Smooth muscle cell (in vitro differentiated cells): ENCODE measurements around the gene COL23A1. TPM values are rescaled to one million over a fixed set of nuclear protein-coding genes. Genes with fewer than 3 reads are reported as not detected.

Experiments used
- DNase-seq: peaks from one replicate; lab custom pipeline; 2025; ENCODE audit not compliant: unreplicated experiment; lab: John Stamatoyannopoulos, UW
- H2AFZ ChIP-seq: fragments of 200-600 bp; sonication (generic); 2 replicates; pipeline ENCODE4 v1.6.0; 2016; ENCODE audit warnings: antibody characterized with exemption, low read depth, mild to moderate bottlenecking
- H3F3A ChIP-seq: fragments of 200-600 bp; sonication (generic); 2 replicates; pipeline ENCODE4 v1.6.0; 2017; ENCODE audit warnings: antibody characterized with exemption, low read depth
- H3K27ac ChIP-seq: fragments of 200-600 bp; sonication (generic); 2 replicates; pipeline ENCODE4 v1.5.1; 2016; ENCODE audit warnings: low read depth, mild to moderate bottlenecking
- H3K27me3 ChIP-seq: fragments of 200-600 bp; sonication (generic); 2 replicates; pipeline ENCODE4 v1.6.1; 2016; ENCODE audit warnings: low read depth, mild to moderate bottlenecking
- H3K36me3 ChIP-seq: fragments of 200-600 bp; sonication (generic); 2 replicates; pipeline ENCODE4 v1.5.1; 2016; ENCODE audit warnings: low read depth
- H3K4me1 ChIP-seq: fragments of 200-600 bp; sonication (generic); 2 replicates; pipeline ENCODE4 v1.5.1; 2016; ENCODE audit warnings: low read depth
- H3K4me2 ChIP-seq: fragments of 200-600 bp; sonication (generic); 2 replicates; pipeline ENCODE4 v1.6.0; 2016; ENCODE audit warnings: mild to moderate bottlenecking
- H3K4me3 ChIP-seq: fragments of 200-600 bp; sonication (generic); 2 replicates; pipeline ENCODE4 v1.5.1; 2016; ENCODE audit warnings: mild to moderate bottlenecking
- H3K79me2 ChIP-seq: fragments of 200-600 bp; sonication (generic); 2 replicates; pipeline ENCODE4 v1.6.0; 2016; ENCODE audit warnings: low read depth, mild to moderate bottlenecking
- H3K9ac ChIP-seq: fragments of 200-600 bp; sonication (generic); 2 replicates; pipeline ENCODE4 v1.6.0; 2016; ENCODE audit warnings: low read depth
- H3K9me3 ChIP-seq: fragments of 200-600 bp; sonication (generic); replicated peaks from 2 replicates; pipeline ENCODE4 v1.5.1; 2016; ENCODE audit warnings: low read depth
- H4K20me1 ChIP-seq: fragments of 200-600 bp; sonication (generic); 2 replicates; pipeline ENCODE4 v1.6.0; 2016; ENCODE audit warnings: low read depth
- WGBS: methylation state at CpG from one replicate; pipeline ENCODE4 v1.1.7; 2016; ENCODE audit warnings: low lambda C conversion rate; 5-methylcytosine and 5-hydroxymethylcytosine counted together
- polyA plus RNA-seq: library from polyadenylated mRNA; unstranded; fragments of >200 nt; fragmentation: Nextera tagmentation; extraction: Ambion mirVana; gene quantifications from 2 replicates; pipeline ENCODE4 v1.2.1, GENCODE V29; 2016
- total RNA-seq: library from RNA; depleted of rRNA; stranded (reverse); fragments of >200 nt; gene quantifications from 2 replicates; pipeline ENCODE4 v1.2.3, GENCODE V29; 2014
- TF ChIP-seq, protein P1 (sequence below): fragments of 200-600 bp; sonication (generic); IDR thresholded peaks from 2 replicates; pipeline ENCODE4 v1.5.1; 2017; ENCODE audit warnings: borderline replicate concordance, mild to moderate bottlenecking, antibody characterized with exemption; ENCODE audit not compliant: insufficient read depth, poor library complexity, severe bottlenecking

The COL23A1 gene
- total and polyA plus RNA-seq, 2 experiments from 2014 or later: 5.3 to 27.4 TPM

GRCh38 chr5:178626484-178627258, 36.5 kb upstream of the COL23A1 start, which contains the start of gene CLK4:
CLK4 (minus strand) TSS chr5:178627050; CDS start chr5:178623416, 3,634 bp downstream.
- Histone ChIP-seq H3K27ac (peak within 1 kb of the TSS; percentile 90), H3K4me1 (peaks cover 16% of the 10 kb centered on the region), H3F3A (no peaks in the 10 kb centered on the region), H3K9ac (peak within 1 kb of the TSS; percentile 97), H3K36me3 (peaks cover 6% of the 10 kb centered on the region), H3K4me3 (peak within 1 kb of the TSS; percentile 69), H4K20me1 (peaks cover 39% of the 10 kb centered on the region), H2AFZ (peak within 1 kb of the TSS; percentile 89), H3K27me3 (no peaks in the 10 kb centered on the region), H3K4me2 (peak within 1 kb of the TSS; percentile 92), H3K9me3 (no peaks in the 10 kb centered on the region), H3K79me2 (peaks cover 44% of the 10 kb centered on the region)
- peak; percentile 87 for DNase-seq
- TF ChIP-seq, protein P1, sequence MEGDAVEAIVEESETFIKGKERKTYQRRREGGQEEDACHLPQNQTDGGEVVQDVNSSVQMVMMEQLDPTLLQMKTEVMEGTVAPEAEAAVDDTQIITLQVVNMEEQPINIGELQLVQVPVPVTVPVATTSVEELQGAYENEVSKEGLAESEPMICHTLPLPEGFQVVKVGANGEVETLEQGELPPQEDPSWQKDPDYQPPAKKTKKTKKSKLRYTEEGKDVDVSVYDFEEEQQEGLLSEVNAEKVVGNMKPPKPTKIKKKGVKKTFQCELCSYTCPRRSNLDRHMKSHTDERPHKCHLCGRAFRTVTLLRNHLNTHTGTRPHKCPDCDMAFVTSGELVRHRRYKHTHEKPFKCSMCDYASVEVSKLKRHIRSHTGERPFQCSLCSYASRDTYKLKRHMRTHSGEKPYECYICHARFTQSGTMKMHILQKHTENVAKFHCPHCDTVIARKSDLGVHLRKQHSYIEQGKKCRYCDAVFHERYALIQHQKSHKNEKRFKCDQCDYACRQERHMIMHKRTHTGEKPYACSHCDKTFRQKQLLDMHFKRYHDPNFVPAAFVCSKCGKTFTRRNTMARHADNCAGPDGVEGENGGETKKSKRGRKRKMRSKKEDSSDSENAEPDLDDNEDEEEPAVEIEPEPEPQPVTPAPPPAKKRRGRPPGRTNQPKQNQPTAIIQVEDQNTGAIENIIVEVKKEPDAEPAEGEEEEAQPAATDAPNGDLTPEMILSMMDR: no peak
- WGBS: under 1% methylated on average over 63 of the region's 79 CpGs

DNA sequence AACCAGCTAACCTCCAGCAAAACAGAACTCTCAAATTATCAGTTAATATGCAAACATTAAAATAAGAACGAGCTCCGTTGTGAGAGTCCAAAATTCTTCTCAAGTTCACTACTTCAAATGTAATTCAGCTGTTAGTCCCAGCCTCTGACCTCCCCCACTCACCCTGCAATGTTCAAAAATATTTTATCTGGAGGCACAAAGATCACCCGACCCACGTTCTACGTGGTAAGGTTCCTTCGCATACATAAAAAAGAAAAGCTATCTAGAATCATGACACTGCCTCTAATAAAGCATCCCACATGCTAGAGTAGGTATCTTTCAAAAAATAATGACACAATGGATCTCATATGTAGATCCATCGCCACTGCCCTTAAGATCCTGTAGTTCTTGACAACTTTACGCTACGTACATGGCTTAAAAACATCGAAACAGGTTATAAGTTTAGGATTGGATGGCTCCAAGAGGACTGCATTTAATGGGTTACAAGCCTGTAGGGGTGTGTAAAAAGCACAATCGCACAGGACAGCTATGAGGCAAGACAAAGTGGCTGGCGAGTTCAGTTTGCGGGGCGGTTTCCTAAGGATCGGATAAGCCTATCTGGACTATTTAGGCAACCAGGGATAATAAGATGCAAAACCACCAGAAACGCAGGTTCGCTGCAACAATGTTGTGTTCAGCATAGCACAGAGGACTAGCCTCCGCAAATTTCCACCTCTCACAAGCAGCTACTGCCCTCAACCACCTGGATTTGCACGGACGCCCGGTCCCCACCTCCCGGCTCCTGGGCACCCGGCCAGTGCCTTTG, 35.7 kb upstream of the COL23A1 start:
- Histone ChIP-seq H3K4me3 (peak overlapping the region; percentile 69), H3K79me2 (peaks cover 51% of the 10 kb centered on the region), H3K36me3 (peaks cover 12% of the 10 kb centered on the region), H3F3A (no peaks in the 10 kb centered on the region), H3K9ac (peak overlapping the region; percentile 97), H3K4me1 (peaks cover 16% of the 10 kb centered on the region), H3K27me3 (no peaks in the 10 kb centered on the region), H2AFZ (no peak overlapping the region), H3K9me3 (no peaks in the 10 kb centered on the region), H3K4me2 (peak overlapping the region; percentile 92), H4K20me1 (peaks cover 47% of the 10 kb centered on the region), H3K27ac (peak overlapping the region; percentile 90)
- TF ChIP-seq, protein P1: no peak
- WGBS: under 1% methylated on average over 23 of the region's 23 CpGs
- DNase-seq: no peak

DNA sequence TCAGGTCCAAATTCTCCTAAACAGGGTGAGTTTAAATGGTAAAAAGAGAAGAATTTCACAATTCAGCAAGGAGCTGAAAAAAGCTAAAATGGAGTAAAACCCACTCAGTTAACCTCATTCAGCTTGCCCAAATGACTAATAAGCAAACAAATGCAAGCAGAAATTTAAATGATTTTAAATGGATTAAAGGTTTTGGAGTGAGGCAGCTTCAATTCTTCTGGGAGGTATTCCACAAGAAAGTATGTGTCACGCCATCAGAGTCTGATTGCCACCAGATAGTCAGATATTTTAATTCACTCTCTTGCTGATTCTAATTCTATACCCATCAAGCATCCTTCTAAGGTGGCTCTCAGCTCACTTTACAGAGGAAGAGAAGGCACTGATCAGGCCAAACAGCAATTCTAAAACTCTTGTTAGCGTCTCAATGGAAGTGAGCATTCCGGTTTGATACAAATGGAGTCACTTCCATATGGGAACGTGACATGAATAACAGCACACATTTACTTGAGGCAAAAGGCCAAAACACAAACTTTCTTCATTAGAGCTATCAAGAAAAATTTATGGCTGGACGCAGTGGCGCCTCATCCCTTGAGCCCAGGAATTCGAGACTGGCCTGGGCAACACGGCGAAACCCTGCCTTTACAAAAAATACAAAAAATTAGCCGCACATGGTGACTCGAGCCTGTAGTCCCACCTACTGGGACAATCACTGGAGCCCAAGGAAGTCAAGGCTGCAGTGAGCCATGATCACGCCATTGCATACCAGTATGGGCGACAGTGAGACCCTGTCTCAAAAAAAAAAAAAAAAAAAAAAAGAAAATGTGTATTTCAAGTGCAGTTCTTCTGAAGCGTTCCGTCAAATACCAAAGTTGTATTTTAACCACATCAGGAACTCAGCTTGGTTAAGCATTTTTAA, 34.7 kb upstream of the COL23A1 start:
- peak overlapping the region; percentile 97 for H3K9ac ChIP-seq
- no peak overlapping the region for H2AFZ ChIP-seq
- DNase-seq: no peak

More for the DNA sequence above, 34.7 kb upstream of the COL23A1 start:
- H3K4me2 ChIP-seq: peak overlapping the region; percentile 92
- peaks cover 54% of the 10 kb centered on the region for H3K79me2 ChIP-seq
- peaks cover 14% of the 10 kb centered on the region for H3K36me3 ChIP-seq
- peaks cover 16% of the 10 kb centered on the region for H3K4me1 ChIP-seq
- 11% methylated on average over 15 of the region's 15 CpGs for WGBS
- H3K4me3 ChIP-seq: peak overlapping the region; percentile 69
- H3K9me3 ChIP-seq: no peaks in the 10 kb centered on the region
- peaks cover 57% of the 10 kb centered on the region for H4K20me1 ChIP-seq
- TF ChIP-seq, protein P1: no peak
- H3K27me3 ChIP-seq: no peaks in the 10 kb centered on the region
- H3F3A ChIP-seq: no peaks in the 10 kb centered on the region
- peak overlapping the region; percentile 90 for H3K27ac ChIP-seq
